ENCODE measurements around the gene KCTD4. TPM values are rescaled to one million over a fixed set of nuclear protein-coding genes. Genes with fewer than 3 reads are reported as not detected.

KCTD4 gene
- total and polyA plus RNA-seq, 8 donors = 0.08 to 0.20 TPM; not detected in 6

DNA sequence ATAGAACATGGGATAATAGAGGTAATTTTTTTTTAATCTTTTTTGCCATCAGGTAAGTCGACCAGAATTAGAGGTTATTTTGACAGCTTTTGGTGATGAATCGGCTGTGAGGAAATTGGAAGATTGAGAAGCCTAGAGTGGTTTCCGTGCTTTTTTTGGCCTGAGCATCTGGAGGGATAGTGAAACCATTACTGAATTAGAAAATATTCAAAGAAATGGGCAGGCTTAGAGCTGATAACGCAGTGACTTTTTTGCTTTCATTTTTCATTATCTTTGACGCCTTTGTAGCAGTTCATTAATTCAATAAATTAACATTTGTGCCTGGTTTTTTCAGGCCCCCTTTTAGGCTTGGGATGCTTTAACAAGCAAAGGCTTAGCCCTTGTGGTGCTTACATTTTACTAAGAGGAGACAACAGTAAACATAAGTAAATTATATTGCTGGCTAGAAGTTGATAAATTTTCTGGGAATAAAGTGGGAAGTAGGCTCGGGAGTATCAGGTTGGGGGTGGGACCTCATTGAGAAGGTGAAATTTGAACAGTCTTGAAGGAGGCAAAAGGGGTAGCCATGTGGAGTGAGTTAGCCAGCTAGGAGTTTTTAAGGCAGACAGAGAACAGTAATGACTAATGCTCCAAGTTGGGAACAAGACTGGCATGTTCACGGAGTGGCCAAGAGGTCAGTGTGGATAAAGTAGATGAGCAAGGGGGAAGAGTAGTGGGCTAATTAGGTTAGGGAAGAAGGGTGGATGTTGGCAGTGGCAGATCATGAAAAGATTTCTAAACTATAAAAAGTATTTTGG lies 44.1 kb downstream of the KCTD4 start:
- DNase-seq (no peak), ATAC-seq (no peak)
- H3K27ac ChIP-seq = no peak overlapping the region
- no peaks in the 10 kb centered on the region for H3K9me3 ChIP-seq
- H3K27me3 ChIP-seq = no peaks in the 10 kb centered on the region
- no peaks in the 10 kb centered on the region for H3K4me1 ChIP-seq
- H3K36me3 ChIP-seq = peaks cover 0 to 26% of the 10 kb centered on the region in 2 donors
- TF ChIP-seq, protein P1, sequence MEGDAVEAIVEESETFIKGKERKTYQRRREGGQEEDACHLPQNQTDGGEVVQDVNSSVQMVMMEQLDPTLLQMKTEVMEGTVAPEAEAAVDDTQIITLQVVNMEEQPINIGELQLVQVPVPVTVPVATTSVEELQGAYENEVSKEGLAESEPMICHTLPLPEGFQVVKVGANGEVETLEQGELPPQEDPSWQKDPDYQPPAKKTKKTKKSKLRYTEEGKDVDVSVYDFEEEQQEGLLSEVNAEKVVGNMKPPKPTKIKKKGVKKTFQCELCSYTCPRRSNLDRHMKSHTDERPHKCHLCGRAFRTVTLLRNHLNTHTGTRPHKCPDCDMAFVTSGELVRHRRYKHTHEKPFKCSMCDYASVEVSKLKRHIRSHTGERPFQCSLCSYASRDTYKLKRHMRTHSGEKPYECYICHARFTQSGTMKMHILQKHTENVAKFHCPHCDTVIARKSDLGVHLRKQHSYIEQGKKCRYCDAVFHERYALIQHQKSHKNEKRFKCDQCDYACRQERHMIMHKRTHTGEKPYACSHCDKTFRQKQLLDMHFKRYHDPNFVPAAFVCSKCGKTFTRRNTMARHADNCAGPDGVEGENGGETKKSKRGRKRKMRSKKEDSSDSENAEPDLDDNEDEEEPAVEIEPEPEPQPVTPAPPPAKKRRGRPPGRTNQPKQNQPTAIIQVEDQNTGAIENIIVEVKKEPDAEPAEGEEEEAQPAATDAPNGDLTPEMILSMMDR (IDR thresholded peaks at IDR 0.05) = no peak
- intact Hi-C loops (cut with DNase I) = no loop called here
- no peak overlapping the region for H3K4me3 ChIP-seq

DNA sequence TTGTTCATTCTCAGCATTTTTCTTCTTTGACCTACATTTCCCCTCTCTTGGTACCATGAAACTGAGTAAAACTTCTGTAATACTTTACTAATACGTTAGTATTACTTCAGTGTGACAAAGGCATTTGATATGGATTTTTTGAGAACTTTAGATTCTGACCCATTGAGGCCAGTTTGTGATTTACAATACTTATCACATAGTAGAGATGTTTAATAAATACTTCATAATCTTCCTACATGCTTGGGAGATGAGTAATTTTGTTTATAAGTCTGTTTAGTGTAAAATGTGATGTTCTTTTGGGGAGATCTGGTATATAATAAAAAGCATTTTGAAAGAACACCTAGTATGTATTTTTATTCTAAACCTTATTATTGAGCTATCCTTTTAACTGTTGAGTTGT lies 50.9 kb downstream of the KCTD4 start:
- Histone ChIP-seq H3K27ac (no peak overlapping the region), H3K36me3 (peaks cover 0 to 18% of the 10 kb centered on the region in 2 donors), H3K27me3 (no peaks in the 10 kb centered on the region), H3K4me1 (no peaks in the 10 kb centered on the region), H3K4me3 (no peak overlapping the region), H3K9me3 (no peaks in the 10 kb centered on the region)
- no peak for ATAC-seq
- TF ChIP-seq, protein P1 (IDR thresholded peaks at IDR 0.05) = no peak
- intact Hi-C loops (cut with DNase I) = no loop called here
- DNase-seq = no peak

DNA sequence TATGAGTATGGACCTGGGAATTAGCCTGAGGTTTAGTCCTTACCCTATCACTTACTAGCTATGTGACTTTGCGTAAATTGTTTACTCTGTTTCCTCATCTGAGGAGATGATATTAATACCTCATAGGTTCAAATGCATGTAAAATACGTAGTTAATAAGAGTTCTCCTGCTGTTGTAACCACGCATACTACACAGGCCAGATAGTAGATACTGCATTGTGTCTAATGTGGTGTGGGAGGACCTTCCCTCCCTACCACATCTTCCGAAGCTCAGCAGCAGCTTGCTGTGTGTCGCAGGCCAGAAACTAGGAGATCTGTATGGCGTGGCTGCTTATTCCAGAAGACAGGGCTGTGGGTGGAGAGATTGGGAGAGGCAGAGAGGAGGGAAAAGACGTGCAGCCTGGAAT lies 57.5 kb downstream of the KCTD4 start:
- Histone ChIP-seq H3K27ac (no peak overlapping the region), H3K9me3 (no peaks in the 10 kb centered on the region), H3K4me3 (no peak overlapping the region), H3K4me1 (no peaks in the 10 kb centered on the region), H3K36me3 (peaks cover 0 to 13% of the 10 kb centered on the region in 2 donors), H3K27me3 (no peaks in the 10 kb centered on the region)
- TF ChIP-seq, protein P1 (IDR thresholded peaks at IDR 0.05) = no peak
- ATAC-seq = no peak
- intact Hi-C loops (cut with DNase I) = no loop called here
- no peak for DNase-seq

Other genes starting within 250 kb of the KCTD4 start
- gene NUFIP1, start 211.6 kb downstream of the KCTD4 start, total RNA-seq = 1 to 10 TPM; 3.2 to 4.1 TPM
- 10 to 100 TPM; 10.4 to 12.0 (median 11.9) TPM for gene NUFIP1, start 211.6 kb downstream of the KCTD4 start, polyA plus RNA-seq (ENCODE audit: insufficient read length in 6 of 6)
- 10 to 100 TPM; 16.3 to 20.8 TPM for gene GPALPP1, start 211.5 kb downstream of the KCTD4 start, total RNA-seq
- 10 to 100 TPM; 55.0 to 65.9 (median 61.8) TPM for gene GPALPP1, start 211.5 kb downstream of the KCTD4 start, polyA plus RNA-seq (ENCODE audit: insufficient read length in 6 of 6)
- gene GTF2F2, start 80.5 kb downstream of the KCTD4 start, total RNA-seq = 10 to 100 TPM; 15.5 to 16.5 TPM
- 10 to 100 TPM; 22.9 to 26.7 (median 24.0) TPM for gene GTF2F2, start 80.5 kb downstream of the KCTD4 start, polyA plus RNA-seq (ENCODE audit: insufficient read length in 6 of 6)
- 1,000 to 10,000 TPM; 3,460 to 5,041 TPM for gene TPT1, start 140.1 kb upstream of the KCTD4 start, total RNA-seq
- gene TPT1, start 140.1 kb upstream of the KCTD4 start, polyA plus RNA-seq (ENCODE audit: insufficient read length in 6 of 6) = 1,000 to 10,000 TPM; 7,976 to 8,787 (median 8,235) TPM
- 10 to 100 TPM; 20.9 to 25.1 TPM for gene SLC25A30, start 217.3 kb upstream of the KCTD4 start, total RNA-seq
- 10 to 100 TPM; 15.2 to 20.9 (median 16.7) TPM for gene SLC25A30, start 217.3 kb upstream of the KCTD4 start, polyA plus RNA-seq (ENCODE audit: insufficient read length in 6 of 6)

Measured in left lung (tissue), 10 donors.